Ectodermal cell (in vitro differentiated cells): Measurements from ENCODE around the gene CCDC144A.
"Not testable (repeated sequence)": the region's sequence is repeated elsewhere in the genome, so short reads cannot be mapped to it uniquely, and the experiment has no call there.

Experiments used
- H3K27ac ChIP-seq: 2 replicates; pipeline ENCODE4 v1.7.0; 2013; ENCODE audit warnings: mild to moderate bottlenecking, low read depth, low read length; ENCODE audit not compliant: insufficient read depth, poor library complexity, severe bottlenecking
- H3K27me3 ChIP-seq: 2 replicates; pipeline ENCODE4 v1.7.0; 2013; ENCODE audit warnings: mild to moderate bottlenecking, low read length; ENCODE audit not compliant: insufficient read depth, control insufficient read depth, poor library complexity, severe bottlenecking
- H3K36me3 ChIP-seq: one replicate; pipeline ENCODE4 v1.7.0; 2013; ENCODE audit warnings: low read length; ENCODE audit not compliant: control insufficient read depth, insufficient read depth
- H3K4me1 ChIP-seq: one replicate; pipeline ENCODE4 v1.7.0; 2013; ENCODE audit warnings: low read length; ENCODE audit not compliant: control insufficient read depth, insufficient read depth
- H3K4me3 ChIP-seq: 2 replicates; pipeline ENCODE4 v1.7.0; 2013; ENCODE audit warnings: low read depth, low read length, control low read depth; ENCODE audit not compliant: insufficient read depth
- H3K9me3 ChIP-seq: 2 replicates; pipeline ENCODE4 v1.7.0; 2013; ENCODE audit warnings: mild to moderate bottlenecking, low read length, moderate library complexity; ENCODE audit not compliant: control insufficient read depth
- WGBS, 2 experiments: methylation state at CpG; one replicate each; pipeline ENCODE4 v1.1.7; 2013; ENCODE audit warnings: missing lambda C conversion rate in 2 of 2; 5-methylcytosine and 5-hydroxymethylcytosine counted together

CCDC144A gene

DNA sequence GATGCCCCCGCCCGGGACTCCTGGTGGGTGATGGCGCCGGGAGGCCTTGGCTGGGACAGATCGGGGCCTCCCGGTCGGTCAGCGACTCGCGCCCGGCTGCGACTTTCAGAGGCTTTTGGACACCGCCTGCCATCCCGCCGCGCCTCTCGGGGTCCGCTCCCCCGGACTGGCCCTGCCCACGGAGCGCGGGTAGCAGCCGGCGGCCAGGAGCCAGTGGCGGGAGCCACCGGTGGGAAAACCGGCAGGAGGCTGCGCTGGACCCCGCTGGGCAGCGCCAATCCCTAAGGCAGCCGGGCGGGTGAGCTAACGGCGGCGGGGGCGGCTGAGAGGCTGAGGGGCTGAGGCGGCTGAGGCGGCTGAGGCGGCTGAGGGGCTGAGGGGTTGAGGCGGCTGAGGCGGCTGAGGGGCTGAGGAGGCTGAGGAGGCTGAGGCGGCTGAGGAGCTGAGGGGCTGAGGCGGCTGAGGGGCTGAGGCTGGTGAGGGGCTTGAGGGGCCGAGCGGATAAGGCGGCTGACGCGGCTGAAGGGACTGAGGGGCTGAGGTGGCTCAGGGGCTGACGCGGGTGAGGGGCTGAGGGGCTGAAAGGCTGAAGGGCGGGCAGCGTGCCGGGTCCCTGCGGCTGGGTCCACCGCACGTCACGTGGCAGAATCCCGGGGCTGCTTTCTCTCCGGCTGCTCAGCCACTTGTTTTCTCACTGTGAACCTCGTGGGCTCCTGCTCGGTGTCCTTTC is 23.0 kb upstream of the CCDC144A start:
- not testable (repeated sequence) for H3K27ac ChIP-seq, H3K9me3 ChIP-seq, H3K27me3 ChIP-seq, H3K36me3 ChIP-seq, H3K4me1 ChIP-seq
- peak overlapping the region; percentile 35 for H3K4me3 ChIP-seq
- WGBS, 2 experiments, result 5 to 8% methylated on average over 59 to 60 of the region's 61 CpGs

- Histone ChIP-seq H3K27me3 (no peaks in the 10 kb centered on the region), H3K27ac (no peak overlapping the region), H3K4me1 (no peaks in the 10 kb centered on the region), H3K36me3 (no peaks in the 10 kb centered on the region), H3K4me3 (no peak overlapping the region), H3K9me3 (no peaks in the 10 kb centered on the region)
- WGBS, 2 experiments, result 94 to 95% methylated on average over 5 to 6 of the region's 6 CpGs
Observed at GRCh38 chr17:16676676-16677268, 13.3 kb upstream of the CCDC144A start.

DNA sequence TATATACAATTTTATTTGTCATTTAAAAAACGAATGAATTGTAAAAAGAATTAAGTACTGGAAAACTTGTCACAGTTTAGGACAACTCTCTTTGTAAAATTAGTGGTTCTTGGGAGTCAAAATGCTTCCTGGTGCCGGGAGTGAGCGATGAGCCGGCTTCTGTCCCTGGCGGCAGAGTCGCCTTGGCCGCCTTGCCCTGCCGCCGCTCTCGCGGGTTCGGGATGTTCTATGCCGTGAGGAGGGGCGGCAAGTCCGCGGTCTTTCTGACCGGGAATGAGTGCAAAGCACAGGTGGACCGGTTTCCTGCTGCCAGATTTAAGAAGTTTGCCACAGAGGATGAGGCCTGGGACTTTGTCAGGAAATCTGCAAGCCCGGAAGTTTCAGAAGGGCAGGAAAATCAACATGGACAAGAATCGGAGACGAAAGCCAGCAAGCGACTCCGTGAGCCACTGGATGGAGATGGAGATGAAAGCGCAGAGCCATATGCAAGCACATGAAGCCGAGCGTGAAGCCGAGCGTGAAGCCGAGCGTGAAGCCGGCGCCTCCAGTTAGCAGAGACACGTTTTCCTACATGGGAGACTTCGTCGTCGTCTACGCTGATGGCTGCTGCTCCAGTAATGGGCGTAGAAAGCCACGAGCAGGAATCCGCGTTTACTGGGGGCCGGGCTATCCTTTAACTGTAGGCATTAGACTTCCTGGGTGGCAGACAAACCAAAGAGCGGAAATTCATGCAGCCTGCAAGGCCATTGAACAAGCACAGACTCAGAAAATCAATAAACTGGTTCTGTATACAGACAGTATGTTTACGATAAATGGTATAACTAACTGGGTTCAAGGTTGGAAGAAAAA is 6.5 kb upstream of the CCDC144A start:
- H3K9me3 ChIP-seq, H3K4me1 ChIP-seq, H3K27ac ChIP-seq, H3K36me3 ChIP-seq, H3K27me3 ChIP-seq, H3K4me3 ChIP-seq: not testable (repeated sequence)
- WGBS, 2 experiments, result 92 to 93% methylated on average over 44 of the region's 44 CpGs

- H3K9me3 ChIP-seq, H3K36me3 ChIP-seq, H3K4me1 ChIP-seq, H3K27ac ChIP-seq, H3K4me3 ChIP-seq, H3K27me3 ChIP-seq: not testable (repeated sequence)
- 100% methylated on average over 2 to 4 of the region's 4 CpGs for WGBS, 2 experiments
Observed at GRCh38 chr17:16686019-16686418, 4.0 kb upstream of the CCDC144A start.

DNA sequence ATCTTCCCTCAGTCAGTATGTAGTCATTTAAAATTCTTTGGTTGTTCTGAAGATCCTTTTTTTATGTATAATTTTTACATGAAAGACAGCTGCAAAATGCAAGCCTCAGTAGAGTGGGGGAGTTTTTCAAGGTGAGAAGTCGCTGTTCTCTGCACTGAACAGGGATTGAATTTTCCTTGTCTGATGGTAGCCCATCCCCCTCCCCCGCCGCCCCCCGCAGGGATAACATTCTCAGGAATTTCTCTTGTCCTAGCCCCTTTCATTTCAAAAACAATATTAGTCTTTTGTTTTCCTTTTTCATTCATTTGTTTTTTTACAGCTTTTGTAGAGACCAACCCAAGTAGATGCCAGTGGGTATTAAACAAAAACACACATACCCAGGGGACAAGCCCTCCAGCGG is 2.9 kb upstream of the CCDC144A start:
- H3K27me3 ChIP-seq, H3K4me3 ChIP-seq, H3K4me1 ChIP-seq, H3K9me3 ChIP-seq, H3K36me3 ChIP-seq: not testable (repeated sequence)
- 0 to 2% methylated on average over 4 of the region's 5 CpGs for WGBS, 2 experiments
- H3K27ac ChIP-seq, result peak overlapping the region; percentile 16

GRCh38 chr17:16690447-16690846 is 406 bp downstream of the CCDC144A start:
- H3K36me3 ChIP-seq, H3K27ac ChIP-seq, H3K4me1 ChIP-seq, H3K9me3 ChIP-seq, H3K4me3 ChIP-seq, H3K27me3 ChIP-seq: not testable (repeated sequence)
- WGBS, 2 experiments, result 95 to 96% methylated on average over 19 to 25 of the region's 30 CpGs

DNA sequence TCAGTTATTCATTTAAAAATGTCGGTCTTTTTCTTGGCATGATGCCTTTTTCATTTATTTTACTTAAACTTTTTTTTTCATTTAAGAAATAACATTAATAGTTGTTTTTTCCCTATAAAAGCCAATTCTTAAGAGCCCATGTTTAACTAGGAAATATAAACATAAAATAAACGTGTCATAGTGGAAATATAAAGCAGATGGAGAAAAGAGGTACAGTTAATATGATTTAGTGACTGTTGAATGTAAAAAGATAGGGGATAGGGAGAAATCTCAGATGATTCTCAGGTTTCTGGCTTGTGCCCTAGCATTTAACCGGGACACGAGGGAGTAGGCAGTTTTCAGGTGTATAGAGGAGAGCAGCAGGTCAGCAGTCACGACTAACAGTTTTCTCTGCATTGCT is 7.6 kb downstream of the CCDC144A start:
- WGBS, 2 experiments, result 91% methylated on average over 3 of the region's 5 CpGs

DNA sequence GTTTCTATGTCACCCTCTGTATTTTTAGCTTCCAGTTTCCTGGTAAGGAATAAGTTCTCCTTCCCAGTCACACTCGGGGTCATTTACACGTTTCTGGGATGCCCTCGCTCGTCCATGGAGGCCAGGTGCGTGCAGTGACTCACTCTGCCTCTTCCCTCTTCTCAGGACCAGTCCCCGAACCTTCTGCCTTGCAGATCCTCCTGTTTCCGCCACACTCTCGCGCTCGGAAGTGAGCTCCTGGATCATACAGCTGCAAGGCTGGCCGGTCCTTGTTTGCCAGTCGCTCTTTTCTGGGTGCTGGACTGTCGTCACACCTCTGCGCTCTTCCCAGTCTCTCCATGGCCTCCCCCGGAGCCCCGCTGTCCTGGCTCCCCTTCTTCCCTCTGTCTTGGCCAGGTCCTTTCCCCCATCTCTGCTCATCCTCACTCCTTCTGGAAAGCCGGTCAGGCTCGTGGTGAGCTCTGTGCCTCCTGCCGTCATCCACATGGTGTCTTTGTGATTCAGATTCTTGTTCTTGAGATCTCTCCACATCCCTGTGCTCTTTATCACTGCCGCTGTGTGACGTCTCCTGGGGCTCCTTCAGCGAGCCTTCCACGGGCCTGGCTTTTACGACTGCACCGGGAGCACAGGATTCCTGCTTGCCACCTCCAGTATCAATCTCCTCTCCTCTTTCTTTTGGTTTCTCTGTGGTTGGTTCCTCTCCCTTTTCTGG is 55.6 kb downstream of the CCDC144A start:
- H3K4me1 ChIP-seq, H3K9me3 ChIP-seq, H3K27me3 ChIP-seq, H3K36me3 ChIP-seq, H3K27ac ChIP-seq, H3K4me3 ChIP-seq: not testable (repeated sequence)
- WGBS, 2 experiments, result 5 to 6% methylated on average over 14 to 20 of the region's 25 CpGs

More for the DNA sequence above, 7.6 kb downstream of the CCDC144A start:
- not testable (repeated sequence) for H3K4me3 ChIP-seq, H3K27ac ChIP-seq, H3K36me3 ChIP-seq, H3K4me1 ChIP-seq, H3K27me3 ChIP-seq, H3K9me3 ChIP-seq

DNA sequence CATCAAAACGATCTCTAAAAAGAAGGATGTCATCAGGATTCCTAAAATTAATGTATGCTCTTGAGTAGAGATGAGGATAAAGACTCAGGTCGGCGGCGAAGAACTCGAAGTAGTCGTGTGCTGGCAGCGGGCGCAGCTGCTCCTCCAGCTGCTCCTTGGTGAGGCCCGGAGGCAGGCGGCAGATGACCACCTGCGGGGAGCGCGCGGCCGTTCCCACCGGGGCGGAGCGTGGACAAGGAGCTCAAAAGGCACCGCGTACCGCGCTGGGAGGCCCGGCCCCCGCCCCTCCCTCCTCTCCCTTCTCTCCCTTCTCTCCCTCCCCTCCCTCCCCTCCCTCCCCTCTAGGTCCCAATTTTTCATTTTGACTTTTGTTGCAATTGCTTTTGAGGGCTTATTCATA is 56.5 kb downstream of the CCDC144A start:
- H3K4me3 ChIP-seq, H3K27ac ChIP-seq, H3K4me1 ChIP-seq, H3K9me3 ChIP-seq, H3K36me3 ChIP-seq, H3K27me3 ChIP-seq: not testable (repeated sequence)
- WGBS, 2 experiments, result 3 to 5% methylated on average over 10 to 14 of the region's 24 CpGs

GRCh38 chr17:16750515-16750914 is 60.5 kb downstream of the CCDC144A start:
- H3K9me3 ChIP-seq, H3K27ac ChIP-seq, H3K4me1 ChIP-seq, H3K36me3 ChIP-seq, H3K4me3 ChIP-seq, H3K27me3 ChIP-seq: not testable (repeated sequence)
- no CpG with 5 or more reads among the region's 3 CpGs for WGBS, 2 experiments
